CD4-positive, alpha-beta T cell treated with Interleukin-2 at 100 ng/mL for 4 hours (primary cell): ENCODE data around the gene PLCH1.
"Not testable (repeated sequence)": the region's sequence is repeated elsewhere in the genome, so short reads cannot be mapped to it uniquely, and the experiment has no call there.

Experiments
- DNase-seq: peaks from one replicate; pipeline ENCODE4 v3.0.0-alpha.2; 2020; ENCODE audit warnings: low spot score

The PLCH1 gene

GRCh38 chr3:155641956-155642355, 102.9 kb downstream of the PLCH1 start:
- DNase-seq, result no peak

- DNase-seq, result no peak
Measured at GRCh38 chr3:155640098-155640497, 104.8 kb downstream of the PLCH1 start.

- no peak for DNase-seq
Measured at GRCh38 chr3:155639462-155640055, 105.3 kb downstream of the PLCH1 start.

- not testable (repeated sequence) for DNase-seq
Measured at GRCh38 chr3:155638461-155638860, 106.4 kb downstream of the PLCH1 start.

GRCh38 chr3:155637567-155637966, 107.3 kb downstream of the PLCH1 start:
- no peak for DNase-seq

- DNase-seq, result no peak
Measured at GRCh38 chr3:155635056-155635455, 109.8 kb downstream of the PLCH1 start.

GRCh38 chr3:155634121-155634719, 110.7 kb downstream of the PLCH1 start:
- no peak for DNase-seq

GRCh38 chr3:155631323-155632019, 113.4 kb downstream of the PLCH1 start:
- no peak for DNase-seq

GRCh38 chr3:155629556-155629955, 115.3 kb downstream of the PLCH1 start:
- no peak for DNase-seq

- no peak for DNase-seq
Measured at GRCh38 chr3:155629056-155629455, 115.8 kb downstream of the PLCH1 start.

GRCh38 chr3:155622647-155623046, 122.2 kb downstream of the PLCH1 start:
- DNase-seq, result not testable (repeated sequence)

GRCh38 chr3:155620552-155620951, 124.3 kb downstream of the PLCH1 start:
- not testable (repeated sequence) for DNase-seq

GRCh38 chr3:155619118-155619915, 125.6 kb downstream of the PLCH1 start:
- no peak for DNase-seq

GRCh38 chr3:155618543-155618942, 126.3 kb downstream of the PLCH1 start:
- DNase-seq, result no peak

- DNase-seq, result no peak
Measured at GRCh38 chr3:155617346-155617925, 127.4 kb downstream of the PLCH1 start.

- DNase-seq, result not testable (repeated sequence)
Measured at GRCh38 chr3:155615141-155615540, 129.7 kb downstream of the PLCH1 start.

GRCh38 chr3:155614410-155614809, 130.5 kb downstream of the PLCH1 start:
- not testable (repeated sequence) for DNase-seq

GRCh38 chr3:155611456-155611855, 133.4 kb downstream of the PLCH1 start:
- DNase-seq, result no peak

- DNase-seq, result no peak
Measured at GRCh38 chr3:155609586-155609985, 135.3 kb downstream of the PLCH1 start.

GRCh38 chr3:155608228-155608920, 136.5 kb downstream of the PLCH1 start:
- DNase-seq, result no peak

GRCh38 chr3:155607761-155608160, 137.1 kb downstream of the PLCH1 start:
- DNase-seq, result no peak

GRCh38 chr3:155605571-155605970, 139.3 kb downstream of the PLCH1 start:
- DNase-seq, result no peak
